ENCODE results near the gene YRDC.

YRDC gene

GRCh38 chr1:37808369-37809319 is 636 bp upstream of the YRDC start:
- H3K27me3 ChIP-seq (ENCODE audit: insufficient read depth, poor library complexity, severe bottlenecking) = no peaks in the 10 kb centered on the region
- TF ChIP-seq SPI1 (IDR thresholded peaks at IDR 0.05; ENCODE audit: borderline replicate concordance, low read depth) = no peak
- no peak for TF ChIP-seq GABPA (IDR thresholded peaks at IDR 0.05; ENCODE audit: low read depth)
- no peak for TF ChIP-seq REST (IDR thresholded peaks at IDR 0.05; ENCODE audit: insufficient replicate concordance, low read depth)
- TF ChIP-seq CTCF (IDR thresholded peaks at IDR 0.05; ENCODE audit: insufficient read depth, low read length) = no peak
- TF ChIP-seq POLR2AphosphoS5 (IDR thresholded peaks at IDR 0.05; ENCODE audit: low read depth) = no peak
- H3K4me3 ChIP-seq (replicated peaks; ENCODE audit: insufficient read depth, low read length) = peak overlapping the region; percentile 90
- H3K27ac ChIP-seq (replicated peaks) = peak overlapping the region; percentile 88
- DNase-seq (ENCODE audit: low read depth in 1 of 2, low spot score in 1 of 2) = peak in 1 of 2 experiments; percentile 42

GRCh38 chr1:37807220-37807554 is 821 bp downstream of the YRDC start:
- peak overlapping the region; percentile 90 for H3K4me3 ChIP-seq (replicated peaks; ENCODE audit: insufficient read depth, low read length)
- DNase-seq (ENCODE audit: low read depth in 1 of 2, low spot score in 1 of 2) = no peak
- TF ChIP-seq REST (IDR thresholded peaks at IDR 0.05; ENCODE audit: insufficient replicate concordance, low read depth) = no peak
- no peak for TF ChIP-seq POLR2AphosphoS5 (IDR thresholded peaks at IDR 0.05; ENCODE audit: low read depth)
- TF ChIP-seq CTCF (IDR thresholded peaks at IDR 0.05; ENCODE audit: insufficient read depth, low read length) = no peak
- no peak for TF ChIP-seq SPI1 (IDR thresholded peaks at IDR 0.05; ENCODE audit: borderline replicate concordance, low read depth)
- no peak for TF ChIP-seq GABPA (IDR thresholded peaks at IDR 0.05; ENCODE audit: low read depth)
- peak overlapping the region; percentile 83 for H3K27ac ChIP-seq (replicated peaks)
- no peaks in the 10 kb centered on the region for H3K27me3 ChIP-seq (ENCODE audit: insufficient read depth, poor library complexity, severe bottlenecking)

GRCh38 chr1:37802439-37802838 is 5.6 kb downstream of the YRDC start:
- no peak for TF ChIP-seq REST (IDR thresholded peaks at IDR 0.05; ENCODE audit: insufficient replicate concordance, low read depth)
- Histone ChIP-seq H3K27me3 (ENCODE audit: insufficient read depth, poor library complexity, severe bottlenecking) (no peaks in the 10 kb centered on the region), H3K27ac (replicated peaks) (no peak overlapping the region), H3K4me3 (replicated peaks; ENCODE audit: insufficient read depth, low read length) (no peak overlapping the region)
- no peak for DNase-seq (ENCODE audit: low read depth in 1 of 2, low spot score in 1 of 2)
